ENCODE results near the gene HESX1. TPM values are rescaled to one million over a fixed set of nuclear protein-coding genes. Genes with fewer than 3 reads are reported as not detected.

Gene HESX1
- total RNA-seq, 1 donor from 2014 or later = 0.63 TPM

Other genes with a start within 250 kb of the HESX1 start
- gene SPATA12, start 139.3 kb downstream of the HESX1 start, total RNA-seq = not detected in 2 replicates
- gene IL17RD, start 34.6 kb downstream of the HESX1 start, total RNA-seq = 0.14 and 0.26 TPM in 2 replicates
- gene APPL1, start 27.8 kb upstream of the HESX1 start, total RNA-seq = 40.4 and 44.8 TPM in 2 replicates
- not detected in 2 replicates for gene ASB14, start 92.7 kb upstream of the HESX1 start, total RNA-seq